HG02981 (cell line): Measurements from ENCODE around the gene ACVR1B.
A peak's percentile ranks its signal among the peaks of the same experiment; 100 is the strongest.

Experiments used
- ATAC-seq: cut with Tn5 transposase; IDR thresholded peaks from one replicate; pipeline ENCODE4 v1.9.1; 2021; ENCODE audit warnings: mild to moderate bottlenecking, moderate library complexity; ENCODE audit not compliant: unreplicated experiment

ACVR1B gene

GRCh38 chr12:51951199-51951842, at the start of gene ACVR1B:
TSS of gene ACVR1B (plus strand) at chr12:51951699. CDS start at chr12:51951744, 45 bp downstream.
- peak; percentile 86 for ATAC-seq

GRCh38 chr12:51901881-51902280, 49.6 kb upstream of the ACVR1B start:
- ATAC-seq: no peak

- no peak for ATAC-seq
These were observed 46.5 kb upstream of the ACVR1B start for GRCh38 chr12:51904951-51905470.

DNA sequence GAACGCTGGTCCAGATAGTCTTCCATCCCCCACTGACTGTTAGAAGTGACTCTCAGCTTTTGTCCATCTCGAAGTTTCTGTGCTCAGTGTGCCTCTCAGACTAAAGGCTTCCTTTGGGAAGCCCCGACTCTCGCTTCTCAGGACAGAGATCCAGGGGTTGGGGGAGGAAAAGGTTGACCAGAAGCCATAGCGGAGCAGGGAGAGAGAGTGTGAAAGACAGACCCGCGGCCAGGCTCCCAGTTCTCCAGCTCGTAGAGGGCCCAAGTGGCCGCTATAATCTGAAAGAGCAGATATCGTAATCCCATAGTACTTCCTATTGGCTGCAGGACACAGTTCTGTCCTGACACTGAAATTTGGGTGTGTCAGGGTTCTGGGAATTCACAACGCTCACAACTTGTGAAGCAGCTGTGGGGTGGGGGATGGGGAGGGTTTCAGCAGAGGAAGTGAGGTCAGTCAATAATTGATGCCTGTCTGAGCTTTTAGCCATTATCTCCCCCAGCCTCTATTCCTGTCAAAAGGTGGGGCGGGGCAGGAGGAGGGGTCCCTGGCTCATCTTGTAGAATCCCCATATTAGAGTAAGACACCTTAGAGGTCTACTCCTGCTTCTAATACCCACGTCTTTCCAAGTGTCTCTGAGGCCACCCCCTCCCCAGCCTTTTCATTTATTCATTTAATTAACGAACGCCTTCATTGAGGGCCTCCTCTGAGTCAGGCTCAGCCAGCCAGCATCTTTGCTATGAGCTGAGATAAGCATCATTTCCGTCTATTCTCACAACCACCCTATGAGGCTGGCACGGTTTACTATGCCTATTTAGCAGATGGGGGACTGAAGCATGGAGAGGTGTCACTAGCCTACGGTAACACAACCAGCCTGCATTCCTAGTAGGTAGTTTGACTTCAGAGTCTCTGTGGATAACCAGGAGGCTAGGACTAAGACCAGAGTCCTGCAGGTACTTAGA, 45.7 kb upstream of the ACVR1B start:
- ATAC-seq: no peak

DNA sequence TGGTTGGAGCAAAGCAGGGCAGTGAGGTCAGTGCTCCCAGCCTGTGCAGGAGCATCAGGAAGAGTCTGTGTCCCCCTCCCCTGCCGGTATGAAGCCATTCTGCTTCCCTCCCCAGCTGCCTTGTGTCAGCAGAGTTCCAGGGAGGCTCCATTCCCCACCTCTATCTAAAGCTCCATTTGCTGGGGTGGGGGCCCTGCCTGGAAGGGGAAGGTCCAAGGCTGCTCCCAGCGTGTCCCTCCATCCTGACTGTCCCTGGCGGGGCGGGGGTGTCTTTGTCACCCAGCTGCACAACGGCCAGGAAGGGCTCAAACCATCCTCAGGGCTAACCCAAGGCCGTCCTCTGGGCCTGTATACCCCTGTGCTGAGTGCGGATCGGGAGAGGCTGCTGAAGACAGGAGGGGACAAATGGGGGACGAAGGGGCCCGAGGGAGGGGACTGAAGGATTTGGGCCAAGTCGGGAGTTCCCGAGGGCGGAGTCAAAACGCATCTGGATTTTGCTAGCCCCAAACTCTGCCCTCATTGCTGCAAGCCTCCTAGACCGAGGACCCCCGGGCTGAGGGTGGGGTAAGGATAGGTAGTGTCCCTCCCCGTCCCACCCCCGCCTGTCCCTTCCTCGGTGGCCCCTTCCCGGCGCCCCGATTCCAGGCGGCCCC, 44.9 kb upstream of the ACVR1B start:
- no peak for ATAC-seq

GRCh38 chr12:51907083-51907855, 44.2 kb upstream of the ACVR1B start, which contains the start of gene ACVRL1:
TSS of gene ACVRL1 (plus strand) at chr12:51907504. CDS start at chr12:51912475, 4,971 bp downstream.
- no peak for ATAC-seq

GRCh38 chr12:51907856-51908425, 43.6 kb upstream of the ACVR1B start:
- ATAC-seq: no peak

DNA sequence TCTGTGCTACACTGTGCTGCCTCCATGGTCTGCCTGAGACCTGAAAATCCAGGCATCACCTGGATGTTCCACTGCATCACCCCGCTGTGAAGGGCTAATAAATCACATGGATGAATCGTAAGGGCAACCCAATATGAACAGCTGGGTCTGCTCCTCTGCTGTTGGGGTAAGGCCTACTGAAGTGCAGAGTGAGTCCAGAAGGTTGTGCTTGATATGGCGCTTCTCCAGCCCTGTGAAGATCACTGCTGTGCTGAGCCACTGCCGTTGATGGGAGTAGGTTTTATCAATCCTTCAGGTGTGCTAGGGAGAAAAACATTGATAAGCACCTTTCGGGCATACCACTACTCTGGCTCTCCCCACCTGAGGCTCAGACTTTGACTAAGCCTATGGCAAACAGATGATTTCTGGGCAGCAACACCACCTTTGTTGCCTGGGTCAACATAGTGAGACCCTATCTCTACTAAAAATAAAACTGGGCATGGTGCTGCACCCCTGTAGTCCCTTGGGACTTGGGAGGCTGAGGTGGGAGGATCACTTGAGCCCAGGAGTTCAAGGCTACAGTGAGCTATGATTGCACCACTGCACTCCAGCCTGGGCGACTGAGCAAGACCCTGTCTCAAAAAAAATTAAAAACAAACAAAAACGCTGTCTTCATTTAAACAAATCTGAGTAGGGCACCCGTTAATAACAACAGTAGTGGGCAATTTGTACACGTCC, 42.5 kb upstream of the ACVR1B start:
- ATAC-seq: no peak

GRCh38 chr12:51910168-51910567, 41.3 kb upstream of the ACVR1B start:
- no peak for ATAC-seq

DNA sequence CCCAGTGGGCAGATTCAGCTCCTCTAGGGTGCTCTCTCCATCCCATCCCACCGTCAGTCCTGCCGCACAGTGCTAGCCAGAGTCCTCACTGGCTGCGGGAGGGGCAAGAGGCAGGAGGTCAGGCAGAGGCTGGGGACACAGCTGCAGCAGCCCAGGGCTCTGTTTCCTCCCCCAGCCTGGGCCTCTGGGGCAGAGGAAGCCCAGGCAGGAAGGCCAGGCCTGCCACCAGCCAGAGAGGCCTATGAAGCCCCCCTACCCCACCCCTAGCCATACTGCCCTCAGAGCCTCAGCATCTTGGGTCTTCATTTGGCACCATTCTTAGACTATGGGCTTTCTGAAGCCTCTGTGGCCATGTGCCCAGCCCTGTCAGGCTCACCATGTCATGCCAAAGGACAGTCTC, 40.8 kb upstream of the ACVR1B start:
- ATAC-seq: no peak

GRCh38 chr12:51911307-51911706, 40.2 kb upstream of the ACVR1B start:
- ATAC-seq: no peak

DNA sequence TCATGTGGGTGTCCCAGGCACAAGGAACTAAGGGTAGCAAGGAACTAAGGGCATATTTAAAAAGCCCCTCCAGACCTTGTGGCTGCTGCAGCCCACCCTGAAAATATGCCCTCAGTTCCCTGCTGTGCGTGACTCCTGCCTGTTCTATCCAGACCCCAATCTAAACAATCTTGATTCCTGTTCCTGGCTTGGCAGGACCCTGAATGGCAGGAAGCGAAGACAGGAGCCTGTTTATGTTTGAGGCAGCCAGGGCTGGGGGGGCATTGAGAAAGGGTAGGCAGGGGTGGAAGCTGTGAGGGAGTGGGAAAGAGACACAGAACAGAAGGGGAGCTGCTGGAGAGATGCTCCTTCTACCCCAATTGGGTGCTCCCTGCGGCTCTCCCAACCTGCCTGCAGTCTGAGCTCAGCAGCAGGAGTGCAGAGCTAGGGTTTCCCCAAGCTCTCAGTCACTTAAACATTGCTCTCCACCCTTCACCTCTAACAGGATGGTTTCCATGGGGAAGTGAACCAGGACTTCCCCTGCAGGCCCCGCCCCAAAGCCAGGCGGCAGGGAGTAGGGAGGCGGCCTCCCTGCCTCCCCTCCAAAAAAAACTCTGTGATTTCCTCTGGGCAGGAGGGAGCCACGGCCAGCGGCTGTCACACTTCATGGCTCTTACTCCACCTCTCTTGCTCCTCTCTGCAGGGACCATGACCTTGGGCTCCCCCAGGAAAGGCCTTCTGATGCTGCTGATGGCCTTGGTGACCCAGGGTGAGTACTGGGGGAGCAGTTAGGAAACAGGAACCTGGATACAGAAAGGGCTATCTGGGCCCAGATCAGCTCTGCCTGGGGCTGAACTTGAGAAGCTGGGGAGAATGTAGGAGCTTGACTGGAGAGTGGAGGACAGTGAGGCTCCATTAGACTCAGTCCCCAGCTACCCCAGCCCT, 39.4 kb upstream of the ACVR1B start:
- ATAC-seq: no peak

DNA sequence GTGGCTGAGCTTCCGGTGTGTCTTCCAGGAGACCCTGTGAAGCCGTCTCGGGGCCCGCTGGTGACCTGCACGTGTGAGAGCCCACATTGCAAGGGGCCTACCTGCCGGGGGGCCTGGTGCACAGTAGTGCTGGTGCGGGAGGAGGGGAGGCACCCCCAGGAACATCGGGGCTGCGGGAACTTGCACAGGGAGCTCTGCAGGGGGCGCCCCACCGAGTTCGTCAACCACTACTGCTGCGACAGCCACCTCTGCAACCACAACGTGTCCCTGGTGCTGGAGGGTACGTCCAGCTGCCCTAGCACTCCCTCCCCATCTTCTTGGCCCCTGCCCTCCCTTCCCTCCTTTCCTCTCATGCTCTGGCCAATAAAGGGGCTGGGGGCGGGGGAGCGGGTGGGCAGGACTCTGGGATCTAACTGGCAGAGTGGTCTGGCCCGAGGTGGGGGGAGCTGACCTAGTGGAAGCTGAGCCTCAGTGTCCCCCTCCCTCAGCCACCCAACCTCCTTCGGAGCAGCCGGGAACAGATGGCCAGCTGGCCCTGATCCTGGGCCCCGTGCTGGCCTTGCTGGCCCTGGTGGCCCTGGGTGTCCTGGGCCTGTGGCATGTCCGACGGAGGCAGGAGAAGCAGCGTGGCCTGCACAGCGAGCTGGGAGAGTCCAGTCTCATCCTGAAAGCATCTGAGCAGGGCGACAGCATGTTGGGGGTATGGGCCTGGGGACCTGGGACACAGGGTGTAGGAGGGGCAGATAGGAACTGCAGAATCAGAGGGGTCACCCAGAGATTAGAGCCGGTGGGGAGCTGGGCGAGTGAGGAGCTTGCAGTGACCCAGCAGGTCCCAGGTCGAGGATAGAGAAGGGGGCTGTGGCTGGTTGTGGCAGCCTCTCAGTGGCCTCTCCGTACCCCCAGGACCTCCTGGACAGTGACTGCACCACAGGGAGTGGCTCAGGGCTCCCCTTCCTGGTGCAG, 38.1 kb upstream of the ACVR1B start:
- ATAC-seq: no peak

DNA sequence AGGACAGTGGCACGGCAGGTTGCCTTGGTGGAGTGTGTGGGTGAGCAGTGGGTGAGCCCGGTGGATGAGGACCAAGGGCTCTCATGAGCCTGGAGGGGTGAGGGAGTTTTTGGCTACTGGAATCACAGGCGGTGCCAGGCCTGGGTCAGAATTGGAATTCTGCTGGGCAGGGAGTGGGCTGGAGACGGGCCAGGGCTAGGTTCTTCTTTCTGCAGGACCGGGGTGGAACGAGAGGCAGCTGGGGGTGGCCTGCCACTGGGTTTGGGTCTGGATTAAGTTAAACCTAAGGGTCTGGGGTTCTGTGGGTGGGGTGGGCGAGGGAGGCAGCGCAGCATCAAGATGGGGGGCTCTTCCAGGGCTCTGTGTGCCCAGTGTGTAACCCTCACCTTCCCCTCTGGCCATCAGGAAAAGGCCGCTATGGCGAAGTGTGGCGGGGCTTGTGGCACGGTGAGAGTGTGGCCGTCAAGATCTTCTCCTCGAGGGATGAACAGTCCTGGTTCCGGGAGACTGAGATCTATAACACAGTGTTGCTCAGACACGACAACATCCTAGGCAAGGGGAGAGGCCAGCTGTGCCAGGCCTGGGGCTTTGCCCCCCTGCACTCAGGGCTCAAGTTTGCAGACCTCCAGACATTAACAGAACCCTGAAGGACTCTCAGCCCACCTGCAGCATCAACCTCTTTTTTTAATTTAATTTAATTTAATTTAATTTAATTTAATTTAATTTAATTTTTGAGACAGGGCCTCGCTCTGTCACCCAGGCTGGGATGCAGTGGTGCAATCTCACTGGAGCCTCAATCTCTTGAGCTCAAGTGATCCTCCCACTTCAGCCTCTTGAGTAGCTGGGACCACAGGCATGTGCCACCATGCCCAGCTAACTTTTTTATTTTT, 37.2 kb upstream of the ACVR1B start:
- ATAC-seq: no peak

- no peak for ATAC-seq
These were observed 36.4 kb upstream of the ACVR1B start for GRCh38 chr12:51915003-51915625.

GRCh38 chr12:51915951-51916350, 35.5 kb upstream of the ACVR1B start:
- ATAC-seq: no peak
